ENCODE data around the gene IFIT2. TPM values are rescaled to one million over a fixed set of nuclear protein-coding genes. Genes with fewer than 3 reads are reported as not detected.

IFIT2 gene
- total RNA-seq, 1 experiment from 2014 or later, result 1.0 TPM

DNA sequence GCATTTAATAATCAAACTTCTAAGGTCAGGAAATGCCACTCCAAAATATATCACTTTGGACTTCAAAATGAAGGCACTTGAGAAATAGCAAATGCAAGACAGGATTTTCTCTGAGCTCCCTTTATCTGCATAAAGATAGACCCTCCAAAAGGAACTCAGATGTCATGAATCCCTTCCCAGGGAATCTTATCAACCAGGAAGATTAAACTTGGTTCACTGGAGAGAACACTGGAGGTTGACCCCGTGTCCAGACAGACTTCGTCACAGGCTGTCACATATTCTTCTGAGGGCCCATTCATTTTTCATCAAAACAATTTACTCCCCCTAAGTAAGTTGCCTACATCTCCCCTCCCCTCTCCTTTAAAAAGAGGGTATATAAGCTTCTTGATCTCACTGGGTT is 47.1 kb downstream of the IFIT2 start:
- Histone ChIP-seq H3K79me2 (ENCODE audit: insufficient read depth, low read length) (no peaks in the 10 kb centered on the region), H3K4me3 (replicated peaks in 1 of 2; ENCODE audit: low read depth in 1 of 2, low read length in 2 of 2) (no peak overlapping the region), H3K9me2 (ENCODE audit: insufficient read depth) (no peaks in the 10 kb centered on the region), H3K4me1 (ENCODE audit: control insufficient read depth in 1 of 2, insufficient read depth in 2 of 2, low read length in 2 of 2) (peaks cover 16 to 25% of the 10 kb centered on the region in 2 experiments), H3K27me3 (ENCODE audit: insufficient read depth, low read length) (no peaks in the 10 kb centered on the region), H3K36me3 (ENCODE audit: control insufficient read depth in 1 of 2, insufficient read depth in 2 of 2, low read length in 2 of 2) (no peaks in the 10 kb centered on the region), H3K9ac (ENCODE audit: low read length) (no peak overlapping the region), H4K20me1 (ENCODE audit: insufficient read depth) (no peaks in the 10 kb centered on the region), H3K9me3 (ENCODE audit: control insufficient read depth in 1 of 2, insufficient read depth in 1 of 2, low read depth in 1 of 2, low read length in 2 of 2) (no peaks in the 10 kb centered on the region), H3K27ac (ENCODE audit: low read depth, low read length) (no peak overlapping the region), H3K4me2 (ENCODE audit: low read length) (no peak overlapping the region), H2AFZ (ENCODE audit: low read depth, low read length, poor library complexity, severe bottlenecking) (no peak overlapping the region)
- DNase-seq (ENCODE audit: low read depth, low spot score), result no peak
- no TSS peak for BruUV-seq (replicated peaks)
- ChIA-PET POLR2A (no interaction called here), RAD21 (ENCODE audit: low non-redundant PET in 1 of 2, low total read pairs in 2 of 2, uncharacterized antibody in 2 of 2, unreplicated experiment in 2 of 2) (no interaction called here), CTCF (no interaction called here)
- no peak for TF ChIP-seq SIN3A (IDR thresholded peaks at IDR 0.05; ENCODE audit: low read depth)
- TF ChIP-seq SRF (IDR thresholded peaks at IDR 0.05; ENCODE audit: low read depth), result no peak
- TF ChIP-seq SP1 (IDR thresholded peaks at IDR 0.05; ENCODE audit: low read depth), result no peak
- no peak for TF ChIP-seq JUND (IDR thresholded peaks at IDR 0.05)
- TF ChIP-seq MAX (IDR thresholded peaks at IDR 0.05), result no peak
- TF ChIP-seq TCF7L2 (IDR thresholded peaks at IDR 0.05; ENCODE audit: borderline replicate concordance, extremely low read depth, insufficient read depth, insufficient read length), result no peak
- no peak for TF ChIP-seq FOSL1 (IDR thresholded peaks at IDR 0.05; ENCODE audit: low read depth)
- TF ChIP-seq, protein P1, sequence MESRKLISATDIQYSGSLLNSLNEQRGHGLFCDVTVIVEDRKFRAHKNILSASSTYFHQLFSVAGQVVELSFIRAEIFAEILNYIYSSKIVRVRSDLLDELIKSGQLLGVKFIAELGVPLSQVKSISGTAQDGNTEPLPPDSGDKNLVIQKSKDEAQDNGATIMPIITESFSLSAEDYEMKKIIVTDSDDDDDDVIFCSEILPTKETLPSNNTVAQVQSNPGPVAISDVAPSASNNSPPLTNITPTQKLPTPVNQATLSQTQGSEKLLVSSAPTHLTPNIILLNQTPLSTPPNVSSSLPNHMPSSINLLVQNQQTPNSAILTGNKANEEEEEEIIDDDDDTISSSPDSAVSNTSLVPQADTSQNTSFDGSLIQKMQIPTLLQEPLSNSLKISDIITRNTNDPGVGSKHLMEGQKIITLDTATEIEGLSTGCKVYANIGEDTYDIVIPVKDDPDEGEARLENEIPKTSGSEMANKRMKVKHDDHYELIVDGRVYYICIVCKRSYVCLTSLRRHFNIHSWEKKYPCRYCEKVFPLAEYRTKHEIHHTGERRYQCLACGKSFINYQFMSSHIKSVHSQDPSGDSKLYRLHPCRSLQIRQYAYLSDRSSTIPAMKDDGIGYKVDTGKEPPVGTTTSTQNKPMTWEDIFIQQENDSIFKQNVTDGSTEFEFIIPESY (IDR thresholded peaks at IDR 0.05; ENCODE audit: extremely low read depth, insufficient replicate concordance, low read length), result no peak
- no peak for TF ChIP-seq CBX3 (IDR thresholded peaks at IDR 0.05; ENCODE audit: low read depth)
- no peak for TF ChIP-seq POLR2A (IDR thresholded peaks at IDR 0.05; ENCODE audit: borderline replicate concordance, extremely low read depth, insufficient read depth, insufficient read length)
- TF ChIP-seq RAD21 (IDR thresholded peaks at IDR 0.05; ENCODE audit: low read depth), result no peak
- TF ChIP-seq EZH2phosphoT487 (IDR thresholded peaks at IDR 0.05; ENCODE audit: borderline replicate concordance), result no peak
- TF ChIP-seq ZFX (IDR thresholded peaks at IDR 0.05), result no peak
- no peak for TF ChIP-seq CEBPB (IDR thresholded peaks at IDR 0.05; ENCODE audit: low read depth)
- TF ChIP-seq, protein P2, sequence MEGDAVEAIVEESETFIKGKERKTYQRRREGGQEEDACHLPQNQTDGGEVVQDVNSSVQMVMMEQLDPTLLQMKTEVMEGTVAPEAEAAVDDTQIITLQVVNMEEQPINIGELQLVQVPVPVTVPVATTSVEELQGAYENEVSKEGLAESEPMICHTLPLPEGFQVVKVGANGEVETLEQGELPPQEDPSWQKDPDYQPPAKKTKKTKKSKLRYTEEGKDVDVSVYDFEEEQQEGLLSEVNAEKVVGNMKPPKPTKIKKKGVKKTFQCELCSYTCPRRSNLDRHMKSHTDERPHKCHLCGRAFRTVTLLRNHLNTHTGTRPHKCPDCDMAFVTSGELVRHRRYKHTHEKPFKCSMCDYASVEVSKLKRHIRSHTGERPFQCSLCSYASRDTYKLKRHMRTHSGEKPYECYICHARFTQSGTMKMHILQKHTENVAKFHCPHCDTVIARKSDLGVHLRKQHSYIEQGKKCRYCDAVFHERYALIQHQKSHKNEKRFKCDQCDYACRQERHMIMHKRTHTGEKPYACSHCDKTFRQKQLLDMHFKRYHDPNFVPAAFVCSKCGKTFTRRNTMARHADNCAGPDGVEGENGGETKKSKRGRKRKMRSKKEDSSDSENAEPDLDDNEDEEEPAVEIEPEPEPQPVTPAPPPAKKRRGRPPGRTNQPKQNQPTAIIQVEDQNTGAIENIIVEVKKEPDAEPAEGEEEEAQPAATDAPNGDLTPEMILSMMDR (IDR thresholded peaks at IDR 0.05 in 2 of 3, conservative IDR thresholded peaks at IDR 0.05 in 1 of 3; ENCODE audit: borderline replicate concordance in 1 of 3, insufficient read depth in 1 of 3, low read depth in 2 of 3, low read length in 2 of 3), result no peak
- TF ChIP-seq POLR2AphosphoS5 (IDR thresholded peaks at IDR 0.05; ENCODE audit: low read depth, low read length), result no peak
- no peak for TF ChIP-seq REST (IDR thresholded peaks at IDR 0.05; ENCODE audit: low read depth)
- intact Hi-C loops (cut with micrococcal nuclease), result no loop called here
- ATAC-seq, result no peak

Data from HCT116 (cell line).